C4-2B (cell line): Measurements from ENCODE around the gene FOSB.

ENCODE experiments used
- H3K27ac ChIP-seq: fragments of 450-650 bp; 2 replicates; pipeline ENCODE4 v1.5.1; 2017
- CTCF ChIP-seq: fragments of 450-650 bp; conservative IDR thresholded peaks from 2 replicates; pipeline ENCODE4 v1.5.1; 2017; ENCODE audit warnings: mild to moderate bottlenecking
- ZFX ChIP-seq: fragments of 450-650 bp; IDR thresholded peaks from 2 replicates; pipeline ENCODE4 v1.6.1; 2017

The FOSB gene

GRCh38 chr19:45462174-45462573 lies 5.6 kb upstream of the FOSB start:
- no peak overlapping the region for H3K27ac ChIP-seq
- no peak for TF ChIP-seq ZFX
- TF ChIP-seq CTCF: no peak

GRCh38 chr19:45463241-45463640 lies 4.6 kb upstream of the FOSB start:
- TF ChIP-seq CTCF: no peak
- TF ChIP-seq ZFX: no peak
- H3K27ac ChIP-seq: no peak overlapping the region

GRCh38 chr19:45464274-45464673 lies 3.5 kb upstream of the FOSB start:
- H3K27ac ChIP-seq: no peak overlapping the region
- no peak for TF ChIP-seq ZFX
- TF ChIP-seq CTCF: no peak

GRCh38 chr19:45464852-45465441 lies 2.8 kb upstream of the FOSB start:
- H3K27ac ChIP-seq: no peak overlapping the region
- TF ChIP-seq CTCF (no peak), ZFX (no peak)

- H3K27ac ChIP-seq: peak overlapping the region; percentile 44; the same call in 1 of the 2 replicates
- TF ChIP-seq CTCF: no peak
- no peak for TF ChIP-seq ZFX
Measured at GRCh38 chr19:45467115-45467455, 711 bp upstream of the FOSB start.

GRCh38 chr19:45468159-45468651 lies 409 bp downstream of the FOSB start:
- H3K27ac ChIP-seq: peak overlapping the region; percentile 78
- TF ChIP-seq ZFX (no peak), CTCF (no peak)

GRCh38 chr19:45468803-45469131 lies 971 bp downstream of the FOSB start:
- peak overlapping the region; percentile 78 for H3K27ac ChIP-seq
- TF ChIP-seq CTCF: no peak
- TF ChIP-seq ZFX: no peak
